ENCODE results near the gene OSBPL6. TPM values are rescaled to one million over a fixed set of nuclear protein-coding genes. Genes with fewer than 3 reads are reported as not detected.

Gene OSBPL6
- total RNA-seq, 1 donor from 2014 or later, result 0.61 TPM

DNA sequence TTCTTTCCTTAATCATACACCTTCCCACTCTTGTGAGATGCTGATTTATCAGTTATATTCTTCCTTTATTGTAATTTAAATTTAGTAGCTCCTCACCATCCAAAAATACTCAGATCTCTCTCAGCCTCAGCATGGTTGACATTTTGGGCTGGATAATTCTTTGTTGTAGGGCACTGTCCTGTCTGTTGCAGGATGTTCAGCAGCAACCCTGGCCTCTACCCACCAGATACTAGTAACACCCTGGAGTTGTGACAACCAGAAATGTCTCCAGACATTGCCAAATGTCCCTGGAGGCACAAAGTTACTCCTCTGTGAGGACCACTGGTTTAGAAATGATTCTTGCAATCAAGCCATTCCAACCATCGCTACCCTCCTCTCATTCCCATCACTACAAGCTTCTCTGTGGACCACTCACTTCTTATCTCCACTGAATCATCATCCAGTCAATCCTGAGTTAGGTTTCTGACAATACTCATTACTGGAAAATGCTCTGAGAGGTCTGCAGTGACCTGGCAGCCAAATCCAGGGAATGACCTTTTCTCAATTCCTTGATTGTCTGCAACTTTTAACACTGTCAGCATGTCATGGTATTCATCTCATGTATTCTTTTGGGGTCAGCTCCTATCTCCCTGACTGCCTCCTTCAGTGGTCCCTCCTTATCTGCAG, 43.3 kb downstream of the OSBPL6 start:
- intact Hi-C loops (cut with micrococcal nuclease), result no loop called here

DNA sequence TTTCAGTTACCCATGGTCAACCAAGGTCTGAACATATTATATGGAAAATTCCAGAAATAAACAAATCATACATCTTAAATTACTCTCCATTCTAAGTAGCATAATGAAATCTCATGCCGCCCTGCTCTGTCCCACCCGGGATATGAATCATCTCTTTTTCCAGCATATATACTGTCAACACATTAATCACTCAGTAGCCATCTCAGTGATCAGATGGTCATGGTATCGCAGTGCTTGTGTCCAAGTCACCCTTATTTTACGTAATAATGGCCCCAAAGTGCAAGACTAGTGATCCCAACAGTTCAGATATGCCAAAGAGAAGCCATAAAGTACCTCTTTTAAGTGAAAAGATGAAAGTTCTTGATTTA, 43.8 kb downstream of the OSBPL6 start:
- intact Hi-C loops (cut with micrococcal nuclease), result no loop called here

DNA sequence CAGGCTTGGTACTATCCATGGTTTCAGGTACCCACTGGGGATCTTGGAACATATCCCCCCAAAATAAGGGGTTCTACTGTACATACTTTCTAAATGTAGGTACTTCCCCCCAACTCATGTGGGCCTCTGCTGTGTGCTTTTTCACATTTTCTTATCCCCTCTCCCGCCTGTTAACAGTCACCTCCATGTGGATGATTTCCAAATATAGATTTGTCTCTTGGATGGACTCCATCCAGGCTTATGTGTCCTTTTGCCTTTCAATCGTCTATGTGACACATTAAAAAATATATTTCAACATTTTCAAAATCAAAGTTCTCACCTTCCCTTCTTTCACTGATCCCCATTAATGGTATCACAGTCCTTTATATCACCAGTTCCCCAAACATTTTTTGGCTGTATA, 44.4 kb downstream of the OSBPL6 start:
- intact Hi-C loops (cut with micrococcal nuclease), result no loop called here

DNA sequence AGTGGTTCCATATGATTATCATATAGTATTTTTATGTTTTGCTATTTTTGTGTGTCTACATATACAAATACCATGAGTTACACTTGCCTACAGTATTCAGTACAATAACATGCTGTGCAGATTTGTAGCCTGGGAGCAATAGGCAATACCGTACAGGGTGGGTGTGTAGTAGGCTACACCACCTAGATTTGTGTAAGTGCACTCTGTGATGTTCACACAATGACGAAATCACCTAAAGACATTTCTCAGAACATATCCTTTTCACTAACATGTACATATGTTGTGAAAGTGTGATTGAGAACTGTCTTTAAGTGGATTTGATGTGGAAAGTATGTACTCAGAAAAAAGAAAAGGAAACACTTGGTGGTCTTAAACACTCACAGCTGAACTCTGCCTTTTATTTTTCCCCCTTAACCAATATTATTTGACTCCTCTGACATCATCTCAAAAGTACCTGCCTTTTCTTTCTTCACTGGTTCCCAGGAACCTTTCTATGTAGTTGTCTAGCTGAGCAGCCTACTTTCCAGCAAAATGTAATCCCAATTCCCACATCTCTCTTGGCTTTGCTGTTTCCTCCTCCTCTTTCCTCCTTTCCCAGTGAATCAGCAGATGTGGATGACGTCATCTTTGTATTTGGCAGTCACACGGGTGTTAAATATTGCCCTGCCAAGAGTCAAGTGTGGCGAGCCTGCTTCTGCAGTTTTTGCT, 47.7 kb downstream of the OSBPL6 start:
- intact Hi-C loops (cut with micrococcal nuclease), result no loop called here

DNA sequence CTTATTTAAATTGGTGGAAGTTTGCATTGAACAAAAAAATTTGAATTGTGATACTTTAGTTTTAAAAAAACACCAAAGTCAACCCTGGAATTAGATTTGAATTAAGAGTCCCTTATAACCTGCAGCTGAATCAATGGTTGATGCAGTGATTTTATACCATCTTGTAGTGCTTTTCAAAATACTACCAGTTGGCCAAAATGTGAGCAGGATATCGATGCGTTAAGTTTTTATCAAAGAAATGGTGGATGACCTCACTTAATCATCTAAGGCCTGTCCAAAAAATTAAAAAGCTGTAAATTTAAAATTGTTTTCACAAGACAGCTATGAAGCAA, 48.2 kb downstream of the OSBPL6 start:
- intact Hi-C loops (cut with micrococcal nuclease), result no loop called here

DNA sequence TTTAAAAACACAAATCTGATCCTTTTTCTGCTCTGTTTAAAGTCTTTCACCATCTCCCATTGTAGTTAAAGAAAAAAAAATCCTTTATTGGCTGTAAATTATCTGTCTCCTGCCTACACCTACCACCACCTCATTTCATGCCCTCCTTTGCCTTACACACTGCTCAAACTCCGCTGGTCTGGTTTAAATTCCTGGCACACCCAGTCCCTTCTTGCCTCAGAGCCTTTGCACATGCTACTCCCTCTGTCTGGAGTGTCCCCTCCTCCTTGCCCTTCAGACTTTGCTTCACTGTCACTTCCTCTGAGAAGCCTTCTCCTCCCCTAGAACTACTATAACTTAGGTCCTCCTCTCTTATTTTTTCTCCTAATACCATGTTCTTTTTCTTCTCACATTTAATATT, 49.6 kb downstream of the OSBPL6 start:
- intact Hi-C loops (cut with micrococcal nuclease), result no loop called here

DNA sequence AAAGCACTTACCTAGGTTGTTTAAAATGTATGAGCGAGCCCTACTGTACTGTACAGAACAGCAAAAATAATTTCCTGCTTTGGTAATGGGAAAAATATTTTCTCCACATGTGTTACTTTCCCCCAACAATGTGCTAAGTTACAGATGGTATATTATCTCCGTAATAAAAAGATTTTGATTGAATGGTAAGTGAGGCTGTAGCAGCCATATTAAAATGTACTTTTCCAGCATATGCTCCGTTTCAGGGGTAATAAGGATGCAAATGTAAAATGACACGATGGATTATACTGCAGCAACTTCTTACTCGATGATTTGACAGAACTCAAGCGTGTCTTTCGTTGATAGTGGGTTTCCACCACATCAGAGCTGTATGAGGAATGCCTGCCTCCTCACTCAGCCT, 50.5 kb downstream of the OSBPL6 start:
- intact Hi-C loops (cut with micrococcal nuclease), result no loop called here

DNA sequence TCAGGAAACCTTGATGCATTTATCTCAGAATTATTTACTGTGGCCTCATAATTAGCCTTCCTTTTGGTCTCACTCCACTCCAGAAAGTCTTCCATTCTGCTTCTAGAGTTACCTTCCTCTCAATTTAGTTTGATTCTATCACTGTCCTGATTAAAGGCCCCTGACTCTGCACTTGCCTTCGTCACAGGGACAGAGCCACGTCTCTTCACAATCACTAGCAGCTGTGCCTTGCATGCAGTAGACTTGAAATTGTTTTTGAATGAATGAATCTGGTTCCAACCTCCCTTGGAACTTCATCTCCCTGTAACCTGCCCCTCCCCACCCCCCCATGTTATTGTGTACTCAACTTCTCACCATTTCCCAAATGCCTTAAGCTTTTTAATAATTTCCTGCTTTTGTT, 52.4 kb downstream of the OSBPL6 start:
- intact Hi-C loops (cut with micrococcal nuclease), result no loop called here

DNA sequence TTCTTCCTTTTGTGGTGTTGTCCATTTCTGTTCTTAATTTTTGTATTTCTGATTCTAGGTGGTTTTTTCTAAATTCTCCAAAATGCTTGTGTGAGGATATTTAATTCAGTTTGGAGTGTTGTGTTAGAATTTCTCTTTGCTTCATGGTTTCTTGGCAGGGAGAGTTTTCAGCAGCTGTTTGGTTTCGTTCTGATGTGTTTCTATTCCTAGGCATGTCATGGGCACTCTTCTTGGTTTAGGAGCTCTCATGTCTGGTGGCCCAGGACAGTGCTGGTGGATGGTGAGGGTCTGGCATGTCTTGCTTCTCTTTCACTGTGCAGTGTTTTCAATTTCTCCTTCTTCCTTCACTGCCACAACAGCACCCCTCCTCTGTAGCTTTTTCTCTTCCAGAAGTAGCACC, 52.9 kb downstream of the OSBPL6 start:
- intact Hi-C loops (cut with micrococcal nuclease), result no loop called here

DNA sequence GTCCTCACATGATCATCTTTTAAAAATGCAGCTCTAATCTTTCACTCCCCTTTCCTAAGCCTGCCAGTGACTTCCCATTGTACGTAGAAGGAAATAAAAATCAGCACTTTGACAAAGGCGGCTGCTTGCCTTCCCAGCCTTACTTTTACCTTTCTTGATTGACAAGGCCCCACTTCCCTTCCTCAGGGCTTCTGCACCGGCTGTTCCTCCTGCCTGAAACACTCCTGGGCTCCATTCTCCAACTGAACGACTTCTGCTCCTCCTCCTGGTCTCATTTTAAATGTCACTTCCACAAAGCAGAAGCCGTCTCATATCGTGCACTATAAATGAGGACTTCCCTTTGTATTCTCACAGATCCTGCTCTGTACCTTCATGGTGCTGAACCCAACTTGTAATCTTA, 56.1 kb downstream of the OSBPL6 start:
- intact Hi-C loops (cut with micrococcal nuclease), result no loop called here

DNA sequence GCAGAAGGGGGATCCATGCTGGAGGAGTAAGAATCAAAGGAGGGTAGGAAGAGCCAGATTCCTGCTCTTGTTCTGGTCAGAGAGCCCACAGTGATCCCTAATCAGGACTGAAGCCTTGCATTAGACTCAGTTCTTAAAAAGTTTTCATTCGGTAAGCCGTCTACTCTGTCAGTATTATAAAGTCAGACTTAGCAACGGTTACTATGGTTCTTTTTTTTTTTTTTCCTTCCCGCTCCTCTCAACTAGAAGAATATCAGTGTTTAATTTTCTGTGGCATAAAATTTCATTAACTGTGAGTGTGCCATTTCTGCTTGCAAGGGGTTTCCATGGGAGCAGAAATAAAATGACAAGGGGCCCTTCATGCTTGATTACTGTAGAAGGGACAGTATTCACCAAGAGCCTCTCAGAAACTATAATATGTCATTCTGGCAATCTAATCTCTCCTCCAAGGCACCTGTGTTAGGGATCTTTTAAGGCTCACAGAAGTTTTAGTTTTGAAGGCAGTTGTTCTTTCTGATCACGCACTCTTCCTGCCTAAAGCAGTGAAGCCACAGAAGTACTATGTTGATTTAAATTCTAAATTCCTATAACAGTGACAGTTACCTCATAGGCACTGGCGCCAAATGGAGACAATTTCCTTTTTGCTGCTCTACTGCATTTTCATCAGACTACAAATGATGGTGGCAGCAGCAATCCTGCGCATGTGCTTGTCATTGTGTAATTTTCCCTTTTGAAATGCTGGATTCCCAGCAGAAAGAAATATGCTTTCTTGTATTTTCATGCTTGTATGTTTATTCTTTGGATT, 57.0 kb downstream of the OSBPL6 start:
- intact Hi-C loops (cut with micrococcal nuclease), result no loop called here

DNA sequence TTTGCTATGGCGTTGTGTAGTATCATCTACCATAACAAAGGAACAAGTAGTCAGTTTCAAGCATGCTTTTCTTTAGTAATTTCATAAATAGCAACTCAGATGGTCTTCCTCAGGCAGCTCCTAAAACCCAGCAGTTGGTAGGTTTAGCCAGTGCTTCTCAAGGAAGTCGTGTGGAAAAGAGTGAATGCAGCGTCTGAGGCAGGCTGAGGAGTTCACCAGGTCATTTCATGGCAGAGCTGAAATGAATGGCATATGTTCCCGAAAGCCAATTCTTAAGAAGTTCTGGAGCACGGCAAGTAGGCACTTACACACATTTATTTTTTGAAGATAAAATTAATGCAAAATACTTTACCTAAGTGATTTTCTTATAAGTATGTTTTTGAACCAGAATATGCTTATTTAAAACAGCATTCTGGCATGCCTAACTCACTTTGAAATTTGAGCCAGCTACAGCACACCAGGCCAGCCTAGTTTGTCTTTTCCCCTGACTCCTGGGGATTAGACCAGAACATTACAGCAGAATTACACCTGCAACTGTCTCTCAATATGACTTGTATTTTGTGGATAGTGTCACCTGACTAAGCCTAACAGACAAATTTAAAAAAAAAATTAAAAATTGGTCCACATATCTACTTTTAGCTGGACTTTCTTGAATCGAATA, 62.2 kb downstream of the OSBPL6 start:
- intact Hi-C loops (cut with micrococcal nuclease), result no loop called here

DNA sequence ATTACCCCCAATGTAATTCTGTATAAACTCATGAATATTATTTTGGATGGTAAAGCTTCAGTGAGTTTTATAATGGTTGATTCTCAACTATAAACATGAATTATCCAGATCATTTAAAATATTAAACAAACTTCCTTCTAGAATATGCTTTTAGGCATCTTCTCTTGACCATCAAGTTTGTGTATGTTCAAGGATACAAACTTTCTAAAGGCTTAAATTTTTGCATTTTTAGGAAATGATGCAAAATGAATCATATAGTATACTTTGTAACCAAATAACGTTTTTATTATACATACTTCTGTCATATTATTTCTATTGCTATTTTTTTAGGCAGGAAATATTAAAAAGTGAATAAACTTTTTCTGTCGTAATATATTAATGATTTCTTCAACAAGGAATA, 62.8 kb downstream of the OSBPL6 start:
- intact Hi-C loops (cut with micrococcal nuclease), result no loop called here

DNA sequence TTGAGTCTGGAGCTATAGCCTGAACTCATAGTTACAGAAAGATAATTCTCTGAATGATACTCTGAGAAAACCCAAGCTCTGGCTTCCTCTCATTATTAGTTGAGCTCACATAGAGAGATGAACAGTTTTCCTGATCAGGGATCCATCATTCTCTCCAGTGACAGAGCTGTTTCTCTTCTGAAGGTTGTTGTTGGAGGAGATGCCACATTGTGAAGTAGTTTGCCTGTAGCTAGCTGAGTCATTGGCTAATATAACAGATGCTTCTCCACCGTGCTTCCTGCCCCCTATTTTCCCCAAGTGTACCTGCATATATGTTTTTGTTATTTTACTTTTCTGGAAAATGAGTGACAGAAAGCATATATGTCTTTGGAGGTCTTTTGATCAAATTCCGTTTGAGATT, 64.6 kb downstream of the OSBPL6 start:
- intact Hi-C loops (cut with micrococcal nuclease), result no loop called here

DNA sequence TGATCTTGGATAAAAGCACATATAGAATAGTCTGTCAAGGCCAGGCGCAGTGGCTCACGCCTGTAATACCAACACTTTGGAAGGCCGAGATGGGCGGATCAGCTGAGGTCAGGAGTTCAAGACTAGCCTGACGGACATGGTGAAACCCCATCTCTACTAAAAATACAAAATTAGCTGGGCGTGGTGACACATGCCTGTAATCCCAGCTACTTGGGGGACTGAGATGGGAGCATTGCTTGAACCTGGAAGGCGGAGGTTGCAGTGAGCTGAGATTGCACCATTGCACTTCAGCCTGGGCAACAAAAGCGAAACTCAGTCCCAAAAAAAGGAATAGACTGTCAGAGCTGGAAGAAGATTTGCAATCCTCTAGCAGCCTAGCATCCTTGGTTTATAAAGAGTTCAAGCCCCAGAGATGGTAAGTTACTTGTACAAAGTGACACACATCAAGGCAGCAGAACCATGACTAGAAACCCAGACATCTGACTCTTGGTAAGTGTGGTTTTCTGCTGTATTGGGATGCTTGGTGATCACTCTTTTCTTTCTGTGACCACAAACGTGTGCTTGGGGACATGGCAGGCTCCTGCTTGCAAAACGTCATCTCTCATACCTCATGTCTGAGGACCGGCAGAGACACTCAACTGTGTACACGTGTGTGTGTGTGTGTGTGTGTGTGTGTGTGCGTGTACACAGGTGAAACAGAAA, 69.0 kb downstream of the OSBPL6 start:
- intact Hi-C loops (cut with micrococcal nuclease), result no loop called here

DNA sequence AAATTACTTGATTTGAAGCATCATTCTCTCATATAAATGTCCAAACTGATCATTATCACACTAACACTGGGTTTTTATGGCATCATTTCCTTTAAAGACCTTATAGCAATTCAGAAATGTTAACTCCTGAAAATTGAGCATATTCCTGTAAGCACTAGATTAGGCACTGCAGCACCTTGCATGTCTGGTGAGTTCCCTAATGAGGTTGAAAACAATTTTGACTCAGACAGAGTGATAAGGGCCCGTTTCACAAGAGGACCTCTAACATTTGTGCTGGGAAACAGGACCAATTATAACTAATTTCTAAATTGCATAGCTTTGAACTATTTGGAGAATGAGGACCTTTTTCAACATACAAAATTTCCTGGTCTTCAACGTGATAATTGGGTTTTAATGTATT, 69.9 kb downstream of the OSBPL6 start:
- intact Hi-C loops (cut with micrococcal nuclease), result no loop called here

DNA sequence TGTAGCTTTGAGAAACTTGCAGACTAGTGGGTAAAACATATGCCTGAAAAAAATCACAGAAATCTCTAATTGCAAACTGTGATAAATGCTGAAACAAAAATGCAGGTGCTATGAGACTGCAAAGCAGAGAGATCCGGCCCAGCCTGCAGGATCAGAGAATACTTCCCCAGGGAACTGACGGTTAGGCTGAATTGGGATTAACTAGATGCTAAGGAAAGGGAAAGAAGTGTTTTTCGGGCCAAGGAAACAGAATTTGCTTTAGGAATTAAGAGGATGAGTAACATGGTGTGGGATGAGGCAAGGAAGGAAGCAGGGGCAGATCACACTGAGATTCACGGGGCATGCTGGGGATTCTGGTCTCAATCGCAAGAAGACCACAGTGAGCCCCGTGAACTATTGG, 71.5 kb downstream of the OSBPL6 start:
- intact Hi-C loops (cut with micrococcal nuclease), result no loop called here

DNA sequence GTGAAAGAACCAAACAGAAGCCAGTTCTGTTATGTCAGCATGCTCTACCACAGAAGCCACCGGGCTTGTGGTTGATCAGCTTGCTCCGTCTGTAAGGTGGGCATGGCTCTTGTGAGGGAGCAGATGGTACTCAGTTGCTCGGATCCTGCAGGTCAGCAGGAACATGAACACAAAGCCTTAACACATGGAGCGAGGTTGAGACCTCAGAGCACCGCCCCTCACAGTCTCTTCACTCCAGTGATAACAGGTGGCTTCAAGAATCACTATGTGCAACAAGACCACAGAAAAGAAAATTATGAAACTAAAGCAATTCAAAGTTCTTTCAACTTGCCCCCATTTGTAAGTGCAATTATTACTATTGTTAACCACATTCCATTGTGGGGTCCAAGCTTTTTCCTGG, 72.1 kb downstream of the OSBPL6 start:
- intact Hi-C loops (cut with micrococcal nuclease), result no loop called here

DNA sequence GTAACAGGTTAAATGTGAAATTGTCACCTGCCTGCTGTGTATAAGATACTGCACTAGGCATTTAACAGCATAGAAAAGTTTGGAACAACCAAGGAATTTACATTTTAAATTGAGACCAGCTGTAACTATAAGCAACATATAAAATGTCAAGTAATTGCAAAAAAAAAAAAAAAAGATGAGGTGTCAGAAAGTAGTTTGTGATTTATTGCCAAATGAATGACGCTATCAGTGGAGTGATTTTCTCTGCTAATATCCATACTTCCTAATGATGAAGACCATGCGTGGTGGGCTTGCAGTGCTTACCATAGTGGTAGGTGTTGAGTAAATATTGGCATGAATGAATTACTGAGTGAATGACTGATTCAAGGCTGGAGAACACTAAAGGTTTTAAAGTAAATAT, 73.3 kb downstream of the OSBPL6 start:
- intact Hi-C loops (cut with micrococcal nuclease), result no loop called here

DNA sequence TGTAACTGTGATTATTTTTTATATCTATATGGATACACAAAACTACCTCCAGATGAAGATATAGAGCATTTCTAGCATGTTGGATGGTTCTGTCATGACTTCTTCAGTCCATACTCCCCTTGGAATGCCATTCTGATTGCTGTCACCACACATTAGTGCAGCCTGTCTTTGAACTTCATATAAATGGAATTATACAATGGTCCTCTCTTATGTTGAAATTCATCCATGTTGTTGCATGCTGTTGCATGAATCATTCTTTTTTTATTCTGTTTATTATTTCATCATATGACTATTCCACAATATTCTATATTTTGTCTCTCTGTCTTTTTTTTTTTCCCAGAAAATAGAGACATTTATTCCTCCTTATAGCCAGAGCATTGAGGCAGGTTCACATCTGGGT, 74.1 kb downstream of the OSBPL6 start:
- intact Hi-C loops (cut with micrococcal nuclease), result no loop called here

DNA sequence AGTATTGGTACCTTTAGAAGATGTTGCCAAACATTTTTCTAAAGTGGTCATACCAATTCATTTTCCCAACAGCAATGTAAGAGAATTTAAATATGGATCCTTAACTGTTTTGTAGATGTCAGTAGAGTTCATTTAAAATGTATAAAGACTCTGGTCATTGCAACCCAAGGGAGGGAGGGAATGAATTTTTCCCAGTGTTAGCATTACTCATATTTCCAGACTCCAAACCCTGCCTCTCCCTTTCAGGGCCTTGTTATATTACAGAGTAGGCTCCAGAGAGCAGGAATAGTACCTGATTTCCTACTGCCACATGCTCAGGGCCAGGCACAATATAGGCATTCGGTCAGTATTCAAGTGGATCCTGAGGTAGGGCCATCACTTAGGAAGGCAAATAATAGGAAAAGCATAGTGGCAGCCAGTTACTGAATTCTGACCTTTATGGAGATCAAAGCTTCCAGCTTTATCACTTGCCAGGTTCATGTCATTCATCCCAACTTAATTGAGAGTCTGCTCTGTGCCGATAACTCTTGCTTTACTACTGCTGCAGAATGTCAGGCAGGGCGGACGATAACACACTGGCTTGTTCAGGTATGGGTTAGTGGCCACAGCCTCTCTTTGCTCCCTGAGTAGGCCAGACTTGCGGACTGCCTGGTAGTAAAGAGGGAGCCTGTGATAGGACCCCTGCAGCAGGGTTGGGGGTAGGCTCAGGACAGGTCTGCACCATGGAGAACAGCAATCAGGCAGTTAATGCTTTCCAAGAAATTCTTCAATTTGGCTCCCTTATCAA, 75.3 kb downstream of the OSBPL6 start:
- intact Hi-C loops (cut with micrococcal nuclease), result no loop called here
